HepG2 (cell line): Measurements from ENCODE around the gene MRPS18C. TPM values are rescaled to one million over a fixed set of nuclear protein-coding genes. Genes with fewer than 3 reads are reported as not detected.

Experiments used
- HOXA3 ChIP-seq: sonication (generic); formaldehyde crosslinking; IDR thresholded peaks from 2 replicates; pipeline ENCODE4 v1.5.0; 2020; ENCODE audit warnings: missing genetic modification reagents
- MEF2D ChIP-seq: sonication (generic); formaldehyde crosslinking; IDR thresholded peaks from 2 replicates; pipeline ENCODE4 v1.5.1; 2020; ENCODE audit warnings: mild to moderate bottlenecking, missing genetic modification reagents
- RELA ChIP-seq: sonication (generic); formaldehyde crosslinking; IDR thresholded peaks from 2 replicates; pipeline ENCODE4 v1.4.0; 2020; ENCODE audit warnings: missing genetic modification reagents
- TMF1 ChIP-seq: sonication (generic); formaldehyde crosslinking; IDR thresholded peaks from 2 replicates; pipeline ENCODE4 v1.8.1; 2022; ENCODE audit warnings: low read depth, missing genetic modification reagents
- ZBTB49 ChIP-seq: sonication (generic); formaldehyde crosslinking; IDR thresholded peaks from 2 replicates; pipeline ENCODE4 v1.4.0; 2020; ENCODE audit warnings: missing genetic modification reagents, borderline replicate concordance
- ZNF430 ChIP-seq: sonication (generic); formaldehyde crosslinking; IDR thresholded peaks from 2 replicates; pipeline ENCODE4 v1.9.0; 2021; ENCODE audit warnings: mild to moderate bottlenecking, missing genetic modification reagents
- polyA plus RNA-seq, 8 experiments: library from polyadenylated mRNA; depleted of rRNA in 3 of 8; stranded (reverse) in 7 of 8; unstranded in 1 of 8; fragments of >200 nt; fragmentation: Illumina TruSeq in 4 of 8; extraction: Trizol in 4 of 8; gene quantifications; 2 replicates each; pipeline versions ENCODE4 v1.2.1 to v1.2.3, GENCODE V29; 2011 to 2016; ENCODE audit warnings: low read depth in 4 of 8, missing spikeins in 1 of 8, mixed read lengths in 1 of 8; ENCODE audit not compliant: insufficient read depth in 1 of 8
- total RNA-seq, 5 experiments: library from RNA; depleted of rRNA; stranded (reverse); fragments of >200 nt; fragmentation: Illumina TruSeq; extraction: Trizol; gene quantifications; 2 replicates each; pipeline ENCODE4 v1.2.3, GENCODE V29; 2016; ENCODE audit warnings: low read depth in 1 of 5
- TF ChIP-seq, protein P1 (sequence below): IDR thresholded peaks from 2 replicates; pipeline ENCODE4 v1.4.0; 2020; ENCODE audit warnings: mild to moderate bottlenecking, missing genetic modification reagents
- TF ChIP-seq, protein P2 (sequence below): sonication (generic); formaldehyde crosslinking; IDR thresholded peaks from 2 replicates; pipeline ENCODE4 v1.4.0; 2020; ENCODE audit warnings: missing genetic modification reagents, mild to moderate bottlenecking, borderline replicate concordance
- TF ChIP-seq, protein P3 (sequence below): sonication (generic); formaldehyde crosslinking; IDR thresholded peaks from 2 replicates; pipeline ENCODE4 v1.8.1; 2022; ENCODE audit warnings: low read depth, mild to moderate bottlenecking, missing genetic modification reagents
- TF ChIP-seq, protein P4 (sequence below): sonication (generic); formaldehyde crosslinking; IDR thresholded peaks from 2 replicates; pipeline ENCODE4 v1.5.1; 2020; ENCODE audit warnings: missing genetic modification reagents, mild to moderate bottlenecking, borderline replicate concordance
- TF ChIP-seq, protein P5 (sequence below): fragments of 450-650 bp; IDR thresholded peaks from 2 replicates; pipeline ENCODE4 v1.6.1; 2016

Gene MRPS18C
- total and polyA plus RNA-seq, 2 of the 13 experiments (the other 11 are each of a cell fraction or from before 2014, with no cell fraction given): 45.4 to 124 TPM

GRCh38 chr4:83484500-83485461 lies 28.9 kb downstream of the MRPS18C start, which contains the start of gene ABRAXAS1 (continued):
- TF ChIP-seq, protein P1, sequence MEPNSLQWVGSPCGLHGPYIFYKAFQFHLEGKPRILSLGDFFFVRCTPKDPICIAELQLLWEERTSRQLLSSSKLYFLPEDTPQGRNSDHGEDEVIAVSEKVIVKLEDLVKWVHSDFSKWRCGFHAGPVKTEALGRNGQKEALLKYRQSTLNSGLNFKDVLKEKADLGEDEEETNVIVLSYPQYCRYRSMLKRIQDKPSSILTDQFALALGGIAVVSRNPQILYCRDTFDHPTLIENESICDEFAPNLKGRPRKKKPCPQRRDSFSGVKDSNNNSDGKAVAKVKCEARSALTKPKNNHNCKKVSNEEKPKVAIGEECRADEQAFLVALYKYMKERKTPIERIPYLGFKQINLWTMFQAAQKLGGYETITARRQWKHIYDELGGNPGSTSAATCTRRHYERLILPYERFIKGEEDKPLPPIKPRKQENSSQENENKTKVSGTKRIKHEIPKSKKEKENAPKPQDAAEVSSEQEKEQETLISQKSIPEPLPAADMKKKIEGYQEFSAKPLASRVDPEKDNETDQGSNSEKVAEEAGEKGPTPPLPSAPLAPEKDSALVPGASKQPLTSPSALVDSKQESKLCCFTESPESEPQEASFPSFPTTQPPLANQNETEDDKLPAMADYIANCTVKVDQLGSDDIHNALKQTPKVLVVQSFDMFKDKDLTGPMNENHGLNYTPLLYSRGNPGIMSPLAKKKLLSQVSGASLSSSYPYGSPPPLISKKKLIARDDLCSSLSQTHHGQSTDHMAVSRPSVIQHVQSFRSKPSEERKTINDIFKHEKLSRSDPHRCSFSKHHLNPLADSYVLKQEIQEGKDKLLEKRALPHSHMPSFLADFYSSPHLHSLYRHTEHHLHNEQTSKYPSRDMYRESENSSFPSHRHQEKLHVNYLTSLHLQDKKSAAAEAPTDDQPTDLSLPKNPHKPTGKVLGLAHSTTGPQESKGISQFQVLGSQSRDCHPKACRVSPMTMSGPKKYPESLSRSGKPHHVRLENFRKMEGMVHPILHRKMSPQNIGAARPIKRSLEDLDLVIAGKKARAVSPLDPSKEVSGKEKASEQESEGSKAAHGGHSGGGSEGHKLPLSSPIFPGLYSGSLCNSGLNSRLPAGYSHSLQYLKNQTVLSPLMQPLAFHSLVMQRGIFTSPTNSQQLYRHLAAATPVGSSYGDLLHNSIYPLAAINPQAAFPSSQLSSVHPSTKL (CRISPR knock-in tag): no peak; the same call in 1 of the 2 replicates
- TF ChIP-seq, protein P2, sequence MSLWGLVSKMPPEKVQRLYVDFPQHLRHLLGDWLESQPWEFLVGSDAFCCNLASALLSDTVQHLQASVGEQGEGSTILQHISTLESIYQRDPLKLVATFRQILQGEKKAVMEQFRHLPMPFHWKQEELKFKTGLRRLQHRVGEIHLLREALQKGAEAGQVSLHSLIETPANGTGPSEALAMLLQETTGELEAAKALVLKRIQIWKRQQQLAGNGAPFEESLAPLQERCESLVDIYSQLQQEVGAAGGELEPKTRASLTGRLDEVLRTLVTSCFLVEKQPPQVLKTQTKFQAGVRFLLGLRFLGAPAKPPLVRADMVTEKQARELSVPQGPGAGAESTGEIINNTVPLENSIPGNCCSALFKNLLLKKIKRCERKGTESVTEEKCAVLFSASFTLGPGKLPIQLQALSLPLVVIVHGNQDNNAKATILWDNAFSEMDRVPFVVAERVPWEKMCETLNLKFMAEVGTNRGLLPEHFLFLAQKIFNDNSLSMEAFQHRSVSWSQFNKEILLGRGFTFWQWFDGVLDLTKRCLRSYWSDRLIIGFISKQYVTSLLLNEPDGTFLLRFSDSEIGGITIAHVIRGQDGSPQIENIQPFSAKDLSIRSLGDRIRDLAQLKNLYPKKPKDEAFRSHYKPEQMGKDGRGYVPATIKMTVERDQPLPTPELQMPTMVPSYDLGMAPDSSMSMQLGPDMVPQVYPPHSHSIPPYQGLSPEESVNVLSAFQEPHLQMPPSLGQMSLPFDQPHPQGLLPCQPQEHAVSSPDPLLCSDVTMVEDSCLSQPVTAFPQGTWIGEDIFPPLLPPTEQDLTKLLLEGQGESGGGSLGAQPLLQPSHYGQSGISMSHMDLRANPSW: 0 out of 2 replicates have a peak, but pooled peaks have one; percentile 37
- TF ChIP-seq ZBTB49: no peak
- peak; percentile 85 for TF ChIP-seq HOXA3 (CRISPR knock-in tag)
- TF ChIP-seq, protein P3, sequence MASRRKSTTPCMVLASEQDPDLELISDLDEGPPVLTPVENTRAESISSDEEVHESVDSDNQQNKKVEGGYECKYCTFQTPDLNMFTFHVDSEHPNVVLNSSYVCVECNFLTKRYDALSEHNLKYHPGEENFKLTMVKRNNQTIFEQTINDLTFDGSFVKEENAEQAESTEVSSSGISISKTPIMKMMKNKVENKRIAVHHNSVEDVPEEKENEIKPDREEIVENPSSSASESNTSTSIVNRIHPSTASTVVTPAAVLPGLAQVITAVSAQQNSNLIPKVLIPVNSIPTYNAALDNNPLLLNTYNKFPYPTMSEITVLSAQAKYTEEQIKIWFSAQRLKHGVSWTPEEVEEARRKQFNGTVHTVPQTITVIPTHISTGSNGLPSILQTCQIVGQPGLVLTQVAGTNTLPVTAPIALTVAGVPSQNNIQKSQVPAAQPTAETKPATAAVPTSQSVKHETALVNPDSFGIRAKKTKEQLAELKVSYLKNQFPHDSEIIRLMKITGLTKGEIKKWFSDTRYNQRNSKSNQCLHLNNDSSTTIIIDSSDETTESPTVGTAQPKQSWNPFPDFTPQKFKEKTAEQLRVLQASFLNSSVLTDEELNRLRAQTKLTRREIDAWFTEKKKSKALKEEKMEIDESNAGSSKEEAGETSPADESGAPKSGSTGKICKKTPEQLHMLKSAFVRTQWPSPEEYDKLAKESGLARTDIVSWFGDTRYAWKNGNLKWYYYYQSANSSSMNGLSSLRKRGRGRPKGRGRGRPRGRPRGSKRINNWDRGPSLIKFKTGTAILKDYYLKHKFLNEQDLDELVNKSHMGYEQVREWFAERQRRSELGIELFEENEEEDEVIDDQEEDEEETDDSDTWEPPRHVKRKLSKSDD: peak; percentile 65; the same call in 1 of the 2 replicates
- TF ChIP-seq RELA (CRISPR knock-in tag): no peak
- no peak for TF ChIP-seq MEF2D (CRISPR knock-in tag)
- TF ChIP-seq ZNF430 (CRISPR knock-in tag): peak; percentile 80; the same call in 1 of the 2 replicates
- TF ChIP-seq TMF1: peak; percentile 77; the same call in 1 of the 2 replicates
- TF ChIP-seq, protein P4, sequence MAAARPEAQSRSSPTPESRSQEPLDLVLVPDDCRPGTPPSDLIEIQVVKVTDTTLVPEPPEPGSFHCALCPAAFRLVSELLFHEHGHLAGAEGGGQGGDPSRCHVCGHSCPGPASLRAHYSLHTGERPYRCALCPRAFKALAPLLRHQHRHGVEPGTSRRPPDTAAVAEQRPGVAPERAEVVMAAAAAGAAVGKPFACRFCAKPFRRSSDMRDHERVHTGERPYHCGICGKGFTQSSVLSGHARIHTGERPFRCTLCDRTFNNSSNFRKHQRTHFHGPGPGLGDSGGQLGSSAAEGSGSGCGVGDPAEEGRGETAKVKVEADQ (CRISPR knock-in tag): 0 out of 2 replicates have a peak, but pooled peaks have one; percentile 59
- TF ChIP-seq, protein P5, sequence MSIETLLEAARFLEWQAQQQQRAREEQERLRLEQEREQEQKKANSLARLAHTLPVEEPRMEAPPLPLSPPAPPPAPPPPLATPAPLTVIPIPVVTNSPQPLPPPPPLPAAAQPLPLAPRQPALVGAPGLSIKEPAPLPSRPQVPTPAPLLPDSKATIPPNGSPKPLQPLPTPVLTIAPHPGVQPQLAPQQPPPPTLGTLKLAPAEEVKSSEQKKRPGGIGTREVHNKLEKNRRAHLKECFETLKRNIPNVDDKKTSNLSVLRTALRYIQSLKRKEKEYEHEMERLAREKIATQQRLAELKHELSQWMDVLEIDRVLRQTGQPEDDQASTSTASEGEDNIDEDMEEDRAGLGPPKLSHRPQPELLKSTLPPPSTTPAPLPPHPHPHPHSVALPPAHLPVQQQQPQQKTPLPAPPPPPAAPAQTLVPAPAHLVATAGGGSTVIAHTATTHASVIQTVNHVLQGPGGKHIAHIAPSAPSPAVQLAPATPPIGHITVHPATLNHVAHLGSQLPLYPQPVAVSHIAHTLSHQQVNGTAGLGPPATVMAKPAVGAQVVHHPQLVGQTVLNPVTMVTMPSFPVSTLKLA: 0 out of 2 replicates have a peak, but pooled peaks have one; percentile 3
